Measurements from ENCODE around the gene TMEM214. TPM values are rescaled to one million over a fixed set of nuclear protein-coding genes. Genes with fewer than 3 reads are reported as not detected.

Gene TMEM214
- total RNA-seq, 1 experiment from 2014 or later = 55.3 TPM

DNA sequence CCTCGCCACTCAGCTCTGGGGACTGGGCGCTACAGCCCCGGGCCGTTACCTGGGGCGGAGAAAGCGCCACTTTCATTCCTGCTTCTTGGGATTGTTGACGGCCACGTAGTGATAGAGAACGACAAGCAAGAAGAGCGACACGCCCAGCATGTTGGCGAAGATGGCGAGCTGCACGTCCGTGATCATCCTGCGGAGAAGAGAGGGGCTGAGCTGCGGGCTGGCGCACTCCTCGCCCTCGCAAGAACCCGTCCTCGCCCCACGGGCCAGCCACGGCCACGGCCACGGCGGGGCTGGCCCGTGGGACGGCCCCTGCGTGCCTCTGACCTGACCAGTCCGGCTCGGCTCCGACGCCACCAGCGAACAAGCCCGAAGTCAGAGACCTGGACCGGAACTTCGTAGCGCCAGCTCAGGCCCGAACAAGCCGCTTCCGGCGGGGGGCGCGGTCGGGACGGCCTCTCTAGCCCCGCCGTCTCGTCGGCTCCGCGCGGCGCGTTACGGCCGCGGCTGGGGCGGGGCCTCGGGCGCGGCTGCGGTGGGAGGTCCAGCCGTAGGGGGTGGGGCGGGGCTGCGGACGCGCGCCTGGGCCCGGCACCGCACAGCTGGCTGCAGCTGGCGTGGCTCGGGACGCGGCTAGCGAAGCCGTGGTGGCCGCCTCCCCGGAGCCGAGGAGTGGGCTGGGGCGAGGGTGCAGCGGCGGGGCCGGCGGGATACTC lies 38.7 kb downstream of the TMEM214 start, which contains the start of gene OST4:
OST4 (minus strand) TSS at position 378 of the 713 bp plus-strand sequence.
- H3K4me1 ChIP-seq (ENCODE audit: insufficient read depth, low read length) = no peaks in the 10 kb centered on the region
- peak within 1 kb of the TSS; percentile 97 for H3K4me2 ChIP-seq (ENCODE audit: insufficient read depth, insufficient read length, low read length)
- no peak within 1 kb of the TSS for H3K56ac ChIP-seq (ENCODE audit: insufficient read length, low read depth, low read length)
- WGBS (ENCODE audit: extremely low coverage, insufficient read length, low lambda C conversion rate) = no CpG with 5 or more reads among the region's 86 CpGs
- no peak within 1 kb of the TSS for H2BK12ac ChIP-seq (ENCODE audit: insufficient read length, low read depth, low read length)
- peaks cover 2% of the 10 kb centered on the region for H3K79me1 ChIP-seq (ENCODE audit: insufficient read depth, low read depth, low read length, poor library complexity, severe bottlenecking)
- H3T11ph ChIP-seq (ENCODE audit: low read length) = no peak within 1 kb of the TSS
- peaks cover 18 to 38% (median 38%) of the 10 kb centered on the region in 3 experiments; a peak in 6 of 7 replicates for H3K36me3 Mint-ChIP-seq (ENCODE audit: insufficient read depth in 1 of 3, low read depth in 3 of 3)
- no peak within 1 kb of the TSS for H3K27ac ChIP-seq (ENCODE audit: insufficient read length, low read depth, low read length)
- H3K27me3 Mint-ChIP-seq (ENCODE audit: low read depth) = peaks cover 12% of the 10 kb centered on the region
- H3K23ac ChIP-seq (ENCODE audit: insufficient read length, low read depth, low read length) = no peak within 1 kb of the TSS
- peaks cover 5% of the 10 kb centered on the region; the same call in 1 of the 2 replicates for H3K79me2 ChIP-seq (ENCODE audit: insufficient read depth, low read length)
- no peaks in the 10 kb centered on the region; a peak in 1 of 5 replicates for H3K9me3 Mint-ChIP-seq
- H2BK15ac ChIP-seq (ENCODE audit: low read depth, low read length) = no peak within 1 kb of the TSS
- H3K27ac Mint-ChIP-seq = peak within 1 kb of the TSS; percentile 88 to 97 (median 95)
- no peak within 1 kb of the TSS for H2BK120ac ChIP-seq (ENCODE audit: low read depth, low read length, poor library complexity, severe bottlenecking)
- H3K18ac ChIP-seq (ENCODE audit: insufficient read length, low read depth, low read length) = peak within 1 kb of the TSS; percentile 51
- H3K4me3 Mint-ChIP-seq = peak within 1 kb of the TSS; percentile 94 to 97
- H4K8ac ChIP-seq (replicated peaks; ENCODE audit: insufficient read length, low read depth, low read length) = no peak within 1 kb of the TSS
- H3K23me2 ChIP-seq (ENCODE audit: insufficient read length, low read depth, low read length, poor library complexity, severe bottlenecking) = peaks cover 12% of the 10 kb centered on the region
- H3K4ac ChIP-seq (ENCODE audit: low read depth, low read length) = no peak within 1 kb of the TSS
- no peak within 1 kb of the TSS for H4K91ac ChIP-seq (ENCODE audit: insufficient read length, low read depth, low read length)
- H3K27me3 ChIP-seq (ENCODE audit: insufficient read depth, low read length) = no peaks in the 10 kb centered on the region
- H4K5ac ChIP-seq (ENCODE audit: insufficient read length, low read depth, low read length) = no peak within 1 kb of the TSS
- peak within 1 kb of the TSS; percentile 45; the same call in 1 of the 2 replicates for H3K14ac ChIP-seq (ENCODE audit: insufficient read depth, low read length)
- no peak within 1 kb of the TSS for H2AK5ac ChIP-seq (ENCODE audit: insufficient read length, low read length)
- H3K9ac ChIP-seq (ENCODE audit: extremely low read depth, insufficient read length, low read length) = peak within 1 kb of the TSS; percentile 85
- no peaks in the 10 kb centered on the region for H3K9me3 ChIP-seq (ENCODE audit: control insufficient read depth, low read depth, low read length)
- H2AFZ ChIP-seq (ENCODE audit: low read length) = no peak within 1 kb of the TSS
- TF ChIP-seq, protein P1, sequence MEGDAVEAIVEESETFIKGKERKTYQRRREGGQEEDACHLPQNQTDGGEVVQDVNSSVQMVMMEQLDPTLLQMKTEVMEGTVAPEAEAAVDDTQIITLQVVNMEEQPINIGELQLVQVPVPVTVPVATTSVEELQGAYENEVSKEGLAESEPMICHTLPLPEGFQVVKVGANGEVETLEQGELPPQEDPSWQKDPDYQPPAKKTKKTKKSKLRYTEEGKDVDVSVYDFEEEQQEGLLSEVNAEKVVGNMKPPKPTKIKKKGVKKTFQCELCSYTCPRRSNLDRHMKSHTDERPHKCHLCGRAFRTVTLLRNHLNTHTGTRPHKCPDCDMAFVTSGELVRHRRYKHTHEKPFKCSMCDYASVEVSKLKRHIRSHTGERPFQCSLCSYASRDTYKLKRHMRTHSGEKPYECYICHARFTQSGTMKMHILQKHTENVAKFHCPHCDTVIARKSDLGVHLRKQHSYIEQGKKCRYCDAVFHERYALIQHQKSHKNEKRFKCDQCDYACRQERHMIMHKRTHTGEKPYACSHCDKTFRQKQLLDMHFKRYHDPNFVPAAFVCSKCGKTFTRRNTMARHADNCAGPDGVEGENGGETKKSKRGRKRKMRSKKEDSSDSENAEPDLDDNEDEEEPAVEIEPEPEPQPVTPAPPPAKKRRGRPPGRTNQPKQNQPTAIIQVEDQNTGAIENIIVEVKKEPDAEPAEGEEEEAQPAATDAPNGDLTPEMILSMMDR (conservative IDR thresholded peaks at IDR 0.05) = no peak
- peak; percentile 93 for DNase-seq
- H3K4me1 Mint-ChIP-seq = peaks cover 14 to 17% of the 10 kb centered on the region in 2 experiments
- H4K20me1 ChIP-seq (ENCODE audit: control insufficient read depth, insufficient read depth, insufficient read length) = no peaks in the 10 kb centered on the region
- no peak within 1 kb of the TSS for H2BK20ac ChIP-seq (ENCODE audit: low read depth, low read length, poor library complexity, severe bottlenecking)
- no peak within 1 kb of the TSS for H2BK5ac ChIP-seq (ENCODE audit: insufficient read length, low read length)
